HG02642 (cell line): ENCODE results near the gene ZC3H18.

Source experiments
- ATAC-seq: cut with Tn5 transposase; IDR thresholded peaks from one replicate; pipeline ENCODE4 v1.9.1; 2021; ENCODE audit warnings: mild to moderate bottlenecking; ENCODE audit not compliant: unreplicated experiment, poor library complexity

Gene ZC3H18

GRCh38 chr16:88569985-88570690 lies at the start of gene ZC3H18:
TSS of gene ZC3H18 (plus strand) at chr16:88570403. CDS start at chr16:88577124, 6,721 bp downstream.
- peak; percentile 79 for ATAC-seq

- no peak for ATAC-seq
Observed at GRCh38 chr16:88521674-88522073, 48.5 kb upstream of the ZC3H18 start.

- no peak for ATAC-seq
Observed at GRCh38 chr16:88522276-88522949, 47.8 kb upstream of the ZC3H18 start.

- no peak for ATAC-seq
Observed at GRCh38 chr16:88523309-88524161, 46.7 kb upstream of the ZC3H18 start.

GRCh38 chr16:88524274-88524972 lies 45.8 kb upstream of the ZC3H18 start:
- ATAC-seq, result no peak

- ATAC-seq, result no peak
Observed at GRCh38 chr16:88524973-88525662, 45.1 kb upstream of the ZC3H18 start.

GRCh38 chr16:88525663-88525990 lies 44.6 kb upstream of the ZC3H18 start:
- no peak for ATAC-seq

- ATAC-seq, result no peak
Observed at GRCh38 chr16:88526008-88526905, 43.9 kb upstream of the ZC3H18 start.

- no peak for ATAC-seq
Observed at GRCh38 chr16:88526906-88527185, 43.4 kb upstream of the ZC3H18 start.

GRCh38 chr16:88527186-88527936 lies 42.8 kb upstream of the ZC3H18 start:
- no peak for ATAC-seq

GRCh38 chr16:88527937-88528743 lies 42.1 kb upstream of the ZC3H18 start:
- ATAC-seq, result no peak

GRCh38 chr16:88528902-88529318 lies 41.3 kb upstream of the ZC3H18 start:
- no peak for ATAC-seq

- no peak for ATAC-seq
Observed at GRCh38 chr16:88529596-88529995, 40.6 kb upstream of the ZC3H18 start.

GRCh38 chr16:88530051-88530857 lies 39.9 kb upstream of the ZC3H18 start:
- ATAC-seq, result no peak

GRCh38 chr16:88530858-88531203 lies 39.4 kb upstream of the ZC3H18 start:
- ATAC-seq, result no peak

GRCh38 chr16:88531346-88531745 lies 38.9 kb upstream of the ZC3H18 start:
- no peak for ATAC-seq

GRCh38 chr16:88531931-88532433 lies 38.2 kb upstream of the ZC3H18 start:
- no peak for ATAC-seq
